Esophagus muscularis mucosa (tissue), 3 donors: ENCODE measurements around the gene DDX56.

ENCODE experiments used
- CTCF ChIP-seq, 3 experiments: fragments of 200-600 bp in 2 of 3; fragments of 450-650 bp in 1 of 3; sonication (generic) in 2 of 3; IDR thresholded peaks; one replicate each; pipeline ENCODE4 v1.5.1; 2017 to 2019; ENCODE audit warnings: antibody characterized with exemption in 3 of 3, mild to moderate bottlenecking in 2 of 3, moderate library complexity in 1 of 3
- EP300 ChIP-seq: sonication (generic); formaldehyde crosslinking; IDR thresholded peaks from one replicate; pipeline ENCODE4 v1.6.1; 2017; ENCODE audit warnings: antibody characterized with exemption

- TF ChIP-seq CTCF (IDR thresholded peaks at IDR 0.05) (no peak), EP300 (no peak)
These were observed 1.3 kb upstream of the DDX56 start for GRCh38 chr7:44575054-44575453.
